Esophagus squamous epithelium (tissue), 5 donors: ENCODE data around the gene CDH24. TPM values are rescaled to one million over a fixed set of nuclear protein-coding genes. Genes with fewer than 3 reads are reported as not detected.

Source experiments
- DNase-seq: peaks from one replicate; lab custom pipeline; 2025; lab: John Stamatoyannopoulos, UW
- H3K27ac ChIP-seq, 4 donors: fragments of 200-600 bp; sonication (generic); one replicate each; pipeline ENCODE4 v1.5.1; 2016 to 2019; ENCODE audit warnings: mild to moderate bottlenecking in 1 of 4
- H3K27me3 ChIP-seq, 4 donors: fragments of 200-600 bp; sonication (generic); 1 replicate in 3 of 4; 2 replicates in 1 of 4; pipeline versions ENCODE4 v1.5.1 to v1.6.0; 2017 to 2021; ENCODE audit warnings: antibody characterized with exemption in 1 of 4
- H3K36me3 ChIP-seq, 3 donors: fragments of 200-600 bp; sonication (generic); one replicate each; pipeline ENCODE4 v1.5.1; 2016 to 2019
- H3K4me1 ChIP-seq, 3 donors: fragments of 200-600 bp; sonication (generic); one replicate each; pipeline ENCODE4 v1.5.1; 2017 to 2019
- H3K4me3 ChIP-seq, 4 donors: fragments of 200-600 bp; sonication (generic); 1 replicate in 3 of 4; 2 replicates in 1 of 4; pipeline ENCODE4 v1.5.1; 2016 to 2019; ENCODE audit warnings: mild to moderate bottlenecking in 2 of 4, moderate library complexity in 1 of 4
- H3K9me3 ChIP-seq, 3 donors: fragments of 200-600 bp; sonication (generic); one replicate each; pipeline ENCODE4 v1.5.1; 2016 to 2019
- CTCF ChIP-seq, 6 experiments: fragments of 450-650 bp in 4 of 6; fragments of 200-600 bp in 2 of 6; sonication (generic) in 2 of 6; IDR thresholded peaks; one replicate each; pipeline ENCODE4 v1.5.1; 2016 to 2019; ENCODE audit warnings: antibody characterized with exemption in 6 of 6, mild to moderate bottlenecking in 4 of 6, moderate library complexity in 4 of 6
- POLR2A ChIP-seq, 4 donors: fragments of 450-650 bp; IDR thresholded peaks; one replicate each; pipeline ENCODE4 v1.6.1; 2017; ENCODE audit warnings: antibody characterized with exemption in 4 of 4, mild to moderate bottlenecking in 4 of 4, moderate library complexity in 3 of 4
- WGBS, 2 donors: methylation state at CpG; one replicate each; pipeline ENCODE4 v1.1.5; 2018; 5-methylcytosine and 5-hydroxymethylcytosine counted together
- intact Hi-C: fragments of 100-400 bp; cut with DNase I; formaldehyde crosslinking; loops from one replicate; pipeline ENCODE4 v1.15.0; 2022
- total RNA-seq, 4 donors: library from RNA; depleted of rRNA; stranded (reverse); fragments of >200 nt; gene quantifications; one replicate each; pipeline ENCODE4 v1.1.0, GENCODE V29; 2016
- donor health status: DM: yes; HTN: yes; CAD: no.

The CDH24 gene
- total RNA-seq = 1 to 10 TPM; 3.4 to 6.7 (median 4.8) TPM

GRCh38 chr14:23056956-23057756, at the start of gene CDH24:
Gene CDH24, minus strand, starts transcription at chr14:23057520. Its CDS starts 1,787 bp downstream, at chr14:23055733.
- no peaks in the 10 kb centered on the region for H3K9me3 ChIP-seq
- peak within 1 kb of the TSS; percentile 78 to 87 (median 85) for H3K27ac ChIP-seq
- intact Hi-C loops = loop anchor here (5.0 kb wide), 1 partner anchor 70 kb away; no protein-coding TSS in a partner anchor
- peak in 1 of 4 donors; percentile 56 for TF ChIP-seq POLR2A (IDR thresholded peaks at IDR 0.05)
- TF ChIP-seq CTCF (IDR thresholded peaks at IDR 0.05) = no peak
- peaks cover 15 to 33% (median 18%) of the 10 kb centered on the region in 3 donors for H3K4me1 ChIP-seq
- H3K36me3 ChIP-seq = peaks cover 16 to 40% (median 31%) of the 10 kb centered on the region in 3 donors
- H3K27me3 ChIP-seq = no peaks in the 10 kb centered on the region
- no peak for DNase-seq
- peak within 1 kb of the TSS; percentile 66 to 86 (median 73) for H3K4me3 ChIP-seq
- 3 to 6% methylated on average over 17 to 21 of the region's 73 CpGs for WGBS, 2 donors

GRCh38 chr14:23106747-23107045, 49.4 kb upstream of the CDH24 start:
- intact Hi-C loops = no loop called here
- Histone ChIP-seq H3K9me3 (no peaks in the 10 kb centered on the region), H3K27ac (no peak overlapping the region), H3K4me3 (no peak overlapping the region), H3K36me3 (no peaks in the 10 kb centered on the region), H3K4me1 (no peaks in the 10 kb centered on the region), H3K27me3 (peaks cover 0 to 11% (median 0%) of the 10 kb centered on the region in 4 donors)
- no peak for DNase-seq
- no peak for TF ChIP-seq POLR2A (IDR thresholded peaks at IDR 0.05)
- TF ChIP-seq CTCF (IDR thresholded peaks at IDR 0.05) = no peak

- TF ChIP-seq CTCF (IDR thresholded peaks at IDR 0.05) = no peak
- TF ChIP-seq POLR2A (IDR thresholded peaks at IDR 0.05) = no peak
- H3K27ac ChIP-seq = no peak overlapping the region
- WGBS, 2 donors = 74 to 100% methylated on average over 1 to 3 of the region's 4 CpGs
- H3K4me3 ChIP-seq = no peak overlapping the region
- H3K36me3 ChIP-seq = no peaks in the 10 kb centered on the region
- intact Hi-C loops = no loop called here
- DNase-seq = no peak
- H3K4me1 ChIP-seq = no peaks in the 10 kb centered on the region
- no peaks in the 10 kb centered on the region for H3K27me3 ChIP-seq
- no peaks in the 10 kb centered on the region for H3K9me3 ChIP-seq
Observed at GRCh38 chr14:23105348-23105824, 48.1 kb upstream of the CDH24 start.

DNA sequence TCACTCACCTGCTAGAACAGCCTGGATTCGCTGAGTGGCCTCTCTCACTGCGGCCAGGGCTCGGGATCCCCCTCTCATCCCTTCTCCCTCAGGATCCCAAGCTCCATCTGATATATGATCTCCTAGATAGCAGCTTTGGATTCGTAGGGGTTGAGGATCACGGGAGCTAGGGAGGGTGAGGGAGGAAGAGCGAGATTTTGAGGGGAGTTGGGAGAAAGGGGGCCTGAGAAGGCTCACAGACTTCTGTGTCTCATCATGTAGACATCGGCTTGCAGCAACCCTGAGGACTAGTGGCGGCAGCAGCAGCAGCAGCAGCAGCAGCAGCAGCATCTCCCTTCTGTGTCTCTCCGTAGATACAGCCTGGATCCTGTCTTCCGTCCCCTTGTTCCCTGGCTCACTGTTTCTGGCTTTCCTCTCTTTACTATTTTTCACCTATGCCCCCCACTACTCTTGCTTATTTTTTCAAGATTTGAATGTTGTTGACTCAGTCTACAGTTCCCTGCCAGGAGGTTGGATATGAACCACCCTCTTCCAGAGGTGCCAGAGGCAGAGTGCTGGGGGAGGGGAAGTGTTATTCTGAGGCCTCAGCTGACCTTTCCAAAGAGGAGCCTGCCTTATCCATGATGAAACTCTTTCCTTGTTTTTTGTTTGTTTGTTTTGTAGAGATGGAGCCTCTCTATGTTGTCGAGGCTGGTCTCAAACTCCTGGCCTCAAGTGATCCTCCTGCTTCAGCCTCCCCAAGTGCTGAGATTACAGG, 47.4 kb upstream of the CDH24 start, which contains the start of gene CIROP:
Gene CIROP (minus strand): TSS at position 399 of the 757 bp plus-strand sequence. CDS start 69 bp downstream, at position 330.
- H3K27ac ChIP-seq = no peak within 1 kb of the TSS
- intact Hi-C loops = no loop called here
- WGBS, 2 donors = 63 to 66% methylated on average over 9 to 11 of the region's 11 CpGs
- no peaks in the 10 kb centered on the region for H3K9me3 ChIP-seq
- H3K27me3 ChIP-seq = no peaks in the 10 kb centered on the region
- H3K4me1 ChIP-seq = no peaks in the 10 kb centered on the region
- H3K4me3 ChIP-seq = no peak within 1 kb of the TSS
- no peaks in the 10 kb centered on the region for H3K36me3 ChIP-seq
- DNase-seq = no peak
- TF ChIP-seq POLR2A (IDR thresholded peaks at IDR 0.05) = no peak
- TF ChIP-seq CTCF (IDR thresholded peaks at IDR 0.05) = no peak
